Esophagus muscularis mucosa (tissue), 3 donors: Measurements from ENCODE around the gene ISCA2.

Experiments
- POLR2A ChIP-seq: fragments of 450-650 bp; IDR thresholded peaks from one replicate; pipeline ENCODE4 v1.6.1; 2017; ENCODE audit warnings: antibody characterized with exemption, moderate library complexity, mild to moderate bottlenecking, low read depth
- TF ChIP-seq, protein P1 (sequence below), 3 experiments: fragments of 200-600 bp in 2 of 3; fragments of 450-650 bp in 1 of 3; sonication (generic) in 2 of 3; IDR thresholded peaks; one replicate each; pipeline ENCODE4 v1.5.1; 2017 to 2019; ENCODE audit warnings: antibody characterized with exemption in 3 of 3, mild to moderate bottlenecking in 2 of 3, moderate library complexity in 1 of 3

DNA sequence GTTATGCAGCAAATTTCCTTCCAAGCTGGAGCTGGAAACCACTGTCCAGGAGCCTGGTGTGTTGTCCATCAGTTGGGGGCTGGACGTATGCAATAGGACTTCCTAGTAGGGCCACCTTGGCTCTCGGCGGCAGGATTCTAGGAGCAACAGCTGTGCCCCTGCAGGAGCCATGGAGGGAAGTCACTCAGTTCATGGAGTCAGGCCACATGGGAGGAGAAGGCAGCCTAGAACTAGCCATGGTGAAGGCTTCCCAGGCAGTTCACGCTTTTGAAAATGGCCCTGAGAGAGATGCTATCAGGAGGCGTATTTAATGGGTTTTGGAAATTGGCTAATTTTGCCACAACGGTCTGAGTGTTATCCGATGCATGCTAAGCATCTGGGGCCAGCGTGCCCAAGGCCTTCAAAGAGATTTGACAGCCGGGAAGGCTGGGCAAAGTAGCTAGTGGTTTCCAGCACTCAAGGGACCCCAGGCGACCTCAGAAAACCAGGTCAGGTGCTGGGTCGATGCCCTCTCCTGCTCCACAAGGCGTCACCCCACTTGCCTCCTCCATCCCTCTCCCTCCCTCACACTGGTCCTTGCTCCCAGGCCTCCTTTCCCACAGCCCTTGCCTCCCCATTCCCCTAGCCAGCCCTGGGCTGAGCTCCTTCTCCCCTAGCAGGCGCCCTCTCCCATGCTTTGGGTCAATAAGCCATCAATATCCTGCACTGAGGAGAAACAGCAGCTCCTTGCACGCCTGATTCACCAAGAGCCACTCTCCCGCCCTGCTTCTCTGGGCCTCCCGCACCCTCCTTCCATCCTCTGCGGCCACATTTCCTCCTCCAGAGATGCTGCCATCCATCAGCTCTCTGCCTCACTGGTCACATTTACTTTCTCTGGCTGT lies 36.6 kb upstream of the ISCA2 start:
- TF ChIP-seq, protein P1, sequence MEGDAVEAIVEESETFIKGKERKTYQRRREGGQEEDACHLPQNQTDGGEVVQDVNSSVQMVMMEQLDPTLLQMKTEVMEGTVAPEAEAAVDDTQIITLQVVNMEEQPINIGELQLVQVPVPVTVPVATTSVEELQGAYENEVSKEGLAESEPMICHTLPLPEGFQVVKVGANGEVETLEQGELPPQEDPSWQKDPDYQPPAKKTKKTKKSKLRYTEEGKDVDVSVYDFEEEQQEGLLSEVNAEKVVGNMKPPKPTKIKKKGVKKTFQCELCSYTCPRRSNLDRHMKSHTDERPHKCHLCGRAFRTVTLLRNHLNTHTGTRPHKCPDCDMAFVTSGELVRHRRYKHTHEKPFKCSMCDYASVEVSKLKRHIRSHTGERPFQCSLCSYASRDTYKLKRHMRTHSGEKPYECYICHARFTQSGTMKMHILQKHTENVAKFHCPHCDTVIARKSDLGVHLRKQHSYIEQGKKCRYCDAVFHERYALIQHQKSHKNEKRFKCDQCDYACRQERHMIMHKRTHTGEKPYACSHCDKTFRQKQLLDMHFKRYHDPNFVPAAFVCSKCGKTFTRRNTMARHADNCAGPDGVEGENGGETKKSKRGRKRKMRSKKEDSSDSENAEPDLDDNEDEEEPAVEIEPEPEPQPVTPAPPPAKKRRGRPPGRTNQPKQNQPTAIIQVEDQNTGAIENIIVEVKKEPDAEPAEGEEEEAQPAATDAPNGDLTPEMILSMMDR (IDR thresholded peaks at IDR 0.05): no peak
- no peak for TF ChIP-seq POLR2A
